HCT116 (cell line): Measurements from ENCODE around the gene SLC26A2. TPM values are rescaled to one million over a fixed set of nuclear protein-coding genes. Genes with fewer than 3 reads are reported as not detected.

Experiments used
- ATAC-seq: fragments of 200-7000 bp; cut with Tn5 transposase; 2 replicates; pipeline ENCODE4 v1.9.1; 2020; ENCODE audit warnings: mild to moderate bottlenecking, moderate library complexity
- BruUV-seq: library from RNA; stranded (reverse); fragments of 400-500 nt; replicated peaks from 2 replicates; lab custom pipeline; 2021; lab: Mats Ljungman, UMichigan
- CTCF ChIA-PET: fragments of 300-600 bp; sonication (Branson Sonifier 250); formaldehyde crosslinking; loops from one replicate; lab custom pipeline; 2021; ENCODE audit warnings: antibody characterized with exemption; lab: Charles Lee
- POLR2A ChIA-PET: fragments of 300-600, 350-600 bp; sonication (Branson Sonifier 250); formaldehyde crosslinking; loops from one replicate; lab custom pipeline; 2021; ENCODE audit warnings: antibody characterized with exemption; lab: Charles Lee
- RAD21 ChIA-PET, 2 experiments: fragments of 300-600 bp; sonication (Branson Sonifier 250); formaldehyde crosslinking; loops; one replicate each; lab custom pipeline; 2023; ENCODE audit warnings: low total read pairs in 2 of 2; ENCODE audit not compliant: uncharacterized antibody in 2 of 2, unreplicated experiment in 2 of 2, low non-redundant PET in 1 of 2; lab: Charles Lee
- DNase-seq: peaks from one replicate; pipeline ENCODE4 v3.0.0-alpha.2; 2010; ENCODE audit warnings: low read depth, low spot score
- H2AFZ ChIP-seq: fragments of 200-600 bp; shearing (Covaris generic), sonication (generic); 2 replicates; pipeline ENCODE4 v1.6.1; 2017; ENCODE audit warnings: low read depth, mixed run types, mixed read lengths, antibody characterized with exemption, low read length; ENCODE audit not compliant: poor library complexity, severe bottlenecking
- H3K27ac ChIP-seq: 2 replicates; pipeline ENCODE4 v1.5.1; 2012; ENCODE audit warnings: low read depth, low read length
- H3K27me3 ChIP-seq: fragments of 200-600 bp; sonication (generic); 2 replicates; pipeline ENCODE4 v1.6.1; 2016; ENCODE audit warnings: mixed run types, low read length, mixed read lengths; ENCODE audit not compliant: insufficient read depth
- H3K36me3 ChIP-seq, 2 experiments: fragments of 200-500 bp in 1 of 2; fragments of 200-600 bp in 1 of 2; sonication (Bioruptor generic) in 1 of 2; sonication (generic) in 1 of 2; 2 replicates each; pipeline versions ENCODE4 v1.5.1 to v1.6.1; 2014 to 2016; ENCODE audit warnings: low read length in 2 of 2, inconsistent platforms in 1 of 2, mixed read lengths in 1 of 2, mixed run types in 1 of 2; ENCODE audit not compliant: insufficient read depth in 2 of 2, control insufficient read depth in 1 of 2
- H3K4me1 ChIP-seq, 2 experiments: fragments of 200-600 bp in 1 of 2; sonication (generic) in 1 of 2; 2 replicates each; pipeline versions ENCODE4 v1.5.1 to v1.6.1; 2012 to 2017; ENCODE audit warnings: low read length in 2 of 2, inconsistent platforms in 1 of 2, mild to moderate bottlenecking in 1 of 2, mixed read lengths in 1 of 2, mixed run types in 1 of 2, moderate library complexity in 1 of 2; ENCODE audit not compliant: insufficient read depth in 2 of 2, control insufficient read depth in 1 of 2
- H3K4me2 ChIP-seq: fragments of 200-600 bp; sonication (generic); 2 replicates; pipeline ENCODE4 v1.6.1; 2017; ENCODE audit warnings: mixed run types, low read length, mixed read lengths
- H3K4me3 ChIP-seq, 2 experiments: fragments of 200-600 bp in 1 of 2; sonication (generic) in 1 of 2; replicated peaks in 1 of 2; 2 replicates each; pipeline ENCODE4 v1.5.1; 2011 to 2016; ENCODE audit warnings: low read length in 2 of 2, control low read depth in 1 of 2, low read depth in 1 of 2, mild to moderate bottlenecking in 1 of 2, mixed read lengths in 1 of 2, mixed run types in 1 of 2
- H3K79me2 ChIP-seq: fragments of 200-600 bp; sonication (generic); 2 replicates; pipeline ENCODE4 v1.6.1; 2017; ENCODE audit warnings: mild to moderate bottlenecking, mixed run types, low read length, moderate library complexity, mixed read lengths; ENCODE audit not compliant: insufficient read depth
- H3K9ac ChIP-seq: fragments of 200-600 bp; sonication (generic); 2 replicates; pipeline ENCODE4 v1.6.1; 2016; ENCODE audit warnings: low read length, mixed read lengths
- H3K9me2 ChIP-seq: fragments of 200-600 bp; sonication (generic), shearing (Covaris generic); 2 replicates; pipeline ENCODE4 v1.6.1; 2017; ENCODE audit warnings: mixed run types, mild to moderate bottlenecking, moderate library complexity; ENCODE audit not compliant: insufficient read depth
- H3K9me3 ChIP-seq, 2 experiments: fragments of 200-500 bp in 1 of 2; fragments of 200-600 bp in 1 of 2; sonication (Bioruptor generic) in 1 of 2; sonication (generic) in 1 of 2; 2 replicates each; pipeline ENCODE4 v1.6.1; 2014 to 2017; ENCODE audit warnings: low read length in 2 of 2, mixed read lengths in 2 of 2, inconsistent platforms in 1 of 2, low read depth in 1 of 2, mild to moderate bottlenecking in 1 of 2, mixed run types in 1 of 2, moderate library complexity in 1 of 2; ENCODE audit not compliant: control insufficient read depth in 1 of 2, insufficient read depth in 1 of 2
- H4K20me1 ChIP-seq: fragments of 200-600 bp; sonication (generic), shearing (Covaris generic); 2 replicates; pipeline ENCODE4 v1.6.1; 2017; ENCODE audit warnings: mixed run types, mild to moderate bottlenecking, moderate library complexity; ENCODE audit not compliant: insufficient read depth
- CEBPB ChIP-seq: IDR thresholded peaks from 2 replicates; pipeline ENCODE4 v1.6.1; 2012; ENCODE audit warnings: low read depth
- EGR1 ChIP-seq: IDR thresholded peaks from 2 replicates; pipeline ENCODE4 v1.6.1; 2012; ENCODE audit warnings: low read depth
- FOSL1 ChIP-seq: IDR thresholded peaks from 2 replicates; pipeline ENCODE4 v1.6.1; 2012; ENCODE audit warnings: low read depth
- JUND ChIP-seq: IDR thresholded peaks from 2 replicates; pipeline ENCODE4 v1.6.1; 2012
- POLR2A ChIP-seq: IDR thresholded peaks from 2 replicates; pipeline ENCODE4 v1.7.0; 2011; ENCODE audit warnings: borderline replicate concordance; ENCODE audit not compliant: insufficient read depth, insufficient read length; ENCODE audit errors: extremely low read depth
- POLR2AphosphoS5 ChIP-seq: IDR thresholded peaks from 2 replicates; pipeline ENCODE4 v1.6.1; 2011; ENCODE audit warnings: mild to moderate bottlenecking, low read depth, low read length, moderate library complexity
- TCF7L2 ChIP-seq: IDR thresholded peaks from 2 replicates; pipeline ENCODE4 v1.7.0; 2011; ENCODE audit warnings: borderline replicate concordance, inconsistent platforms; ENCODE audit not compliant: insufficient read depth, insufficient read length; ENCODE audit errors: extremely low read depth
- YY1 ChIP-seq: IDR thresholded peaks from 2 replicates; pipeline ENCODE4 v1.6.1; 2011; ENCODE audit warnings: low read length, low read depth, moderate library complexity, mild to moderate bottlenecking; ENCODE audit not compliant: insufficient replicate concordance; ENCODE audit errors: extremely low read depth
- intact Hi-C: fragments of 100-400 bp; cut with micrococcal nuclease; formaldehyde crosslinking; loops from 2 replicates; pipeline ENCODE4 v1.10.0; 2022
- total RNA-seq: library from RNA; stranded (reverse); gene quantifications from one replicate; pipeline ENCODE4 v1.2.1, GENCODE V29; 2021; ENCODE audit not compliant: unreplicated experiment

SLC26A2 gene
- total RNA-seq, 1 experiment from 2014 or later: 7.8 TPM

DNA sequence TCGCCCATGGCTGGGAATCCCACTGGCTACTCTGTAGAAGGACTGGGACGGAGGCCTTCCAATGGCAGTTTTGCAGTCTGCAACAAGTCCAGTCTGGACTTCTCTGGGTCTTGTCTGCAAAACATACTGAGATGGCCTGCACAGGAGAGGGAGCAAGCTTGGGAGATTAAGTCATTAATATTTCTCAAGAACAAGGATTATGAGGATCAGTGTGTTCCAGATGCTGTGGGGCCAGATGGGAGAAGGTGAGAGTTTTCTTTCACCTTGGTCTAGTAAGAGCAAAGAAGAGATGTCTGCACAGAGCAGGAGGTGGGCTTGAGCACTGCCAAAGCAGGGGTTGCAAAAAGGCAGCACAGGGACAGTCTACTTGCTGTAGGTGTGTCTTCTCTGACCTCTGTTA is 15.9 kb upstream of the SLC26A2 start, which contains the start of gene PDE6A:
PDE6A (minus strand) TSS at position 128 of the 400 bp plus-strand sequence; CDS start at position 8, 120 bp downstream.
- TF ChIP-seq TCF7L2: no peak
- no peak for TF ChIP-seq YY1
- TF ChIP-seq JUND: no peak
- no peak for TF ChIP-seq EGR1
- TF ChIP-seq POLR2AphosphoS5: no peak
- TF ChIP-seq FOSL1: no peak
- TF ChIP-seq CEBPB: no peak
- no peaks in the 10 kb centered on the region for H3K4me1 ChIP-seq
- no peak for ATAC-seq
- H2AFZ ChIP-seq: no peak within 1 kb of the TSS
- H4K20me1 ChIP-seq: no peaks in the 10 kb centered on the region
- POLR2A ChIA-PET: no interaction called here
- no peak for DNase-seq
- H3K4me2 ChIP-seq: no peak within 1 kb of the TSS
- no peaks in the 10 kb centered on the region for H3K36me3 ChIP-seq
- H3K9me3 ChIP-seq: no peaks in the 10 kb centered on the region
- BruUV-seq: no TSS peak
- RAD21 ChIA-PET: no interaction called here
- no peak within 1 kb of the TSS for H3K9ac ChIP-seq
- CTCF ChIA-PET: no interaction called here
- intact Hi-C loops: no loop called here
- no peak within 1 kb of the TSS for H3K27ac ChIP-seq
- no peak within 1 kb of the TSS for H3K4me3 ChIP-seq
- no peaks in the 10 kb centered on the region for H3K79me2 ChIP-seq
- no peaks in the 10 kb centered on the region for H3K27me3 ChIP-seq
- no peaks in the 10 kb centered on the region for H3K9me2 ChIP-seq

GRCh38 chr5:149946118-149946517 is 14.4 kb upstream of the SLC26A2 start:
- no peaks in the 10 kb centered on the region for H4K20me1 ChIP-seq
- POLR2A ChIA-PET: no interaction called here
- H3K4me1 ChIP-seq: no peaks in the 10 kb centered on the region
- RAD21 ChIA-PET: no interaction called here
- H3K27ac ChIP-seq: no peak overlapping the region
- no peaks in the 10 kb centered on the region for H3K9me2 ChIP-seq
- no peak overlapping the region for H3K4me2 ChIP-seq
- CTCF ChIA-PET: no interaction called here
- DNase-seq (no peak), ATAC-seq (no peak)
- H3K9me3 ChIP-seq: no peaks in the 10 kb centered on the region
- BruUV-seq: no TSS peak
- intact Hi-C loops: no loop called here
- TF ChIP-seq POLR2A: no peak
- no peak overlapping the region for H3K4me3 ChIP-seq
- H3K27me3 ChIP-seq: no peaks in the 10 kb centered on the region
- H3K79me2 ChIP-seq: no peaks in the 10 kb centered on the region
- H3K36me3 ChIP-seq: no peaks in the 10 kb centered on the region
- no peak overlapping the region for H3K9ac ChIP-seq
- H2AFZ ChIP-seq: no peak overlapping the region
